Dermis blood vessel endothelial cell (primary cell): Measurements from ENCODE around the gene HOXA6. TPM values are rescaled to one million over a fixed set of nuclear protein-coding genes. Genes with fewer than 3 reads are reported as not detected.

Source experiments
- DNase-seq: peaks from one replicate; pipeline ENCODE4 v3.0.0; 2010
- total RNA-seq: library from RNA; depleted of rRNA; stranded (reverse); fragments of >200 nt; gene quantifications from 2 replicates; pipeline ENCODE4 v1.2.3, GENCODE V29; 2014

Gene HOXA6
- total RNA-seq, 1 donor from 2014 or later = 2.9 TPM

- no peak for DNase-seq
These were observed 13.7 kb upstream of the HOXA6 start for GRCh38 chr7:27161214-27161720.

GRCh38 chr7:27160546-27161213 lies 13.1 kb upstream of the HOXA6 start:
- DNase-seq = peak; percentile 95

GRCh38 chr7:27160145-27160545 lies 12.6 kb upstream of the HOXA6 start:
- no peak for DNase-seq

- no peak for DNase-seq
These were observed 11.9 kb upstream of the HOXA6 start for GRCh38 chr7:27159266-27160144.

- no peak for DNase-seq
These were observed 11.1 kb upstream of the HOXA6 start for GRCh38 chr7:27158436-27159265.

GRCh38 chr7:27157702-27158431 lies 10.3 kb upstream of the HOXA6 start:
- no peak for DNase-seq

- DNase-seq = no peak
These were observed 9.5 kb upstream of the HOXA6 start for GRCh38 chr7:27156916-27157701.

GRCh38 chr7:27156508-27156898 lies 8.9 kb upstream of the HOXA6 start, which contains the start of gene HOXA7:
HOXA7 (minus strand) TSS chr7:27156675; CDS start chr7:27156545, 130 bp downstream.
- peak; percentile 90 for DNase-seq

GRCh38 chr7:27155816-27156507 lies 8.4 kb upstream of the HOXA6 start:
- DNase-seq = peak; percentile 80

- no peak for DNase-seq
These were observed 7.6 kb upstream of the HOXA6 start for GRCh38 chr7:27154901-27155815.

GRCh38 chr7:27154369-27154768 lies 6.8 kb upstream of the HOXA6 start:
- no peak for DNase-seq

GRCh38 chr7:27153526-27153925 lies 6.0 kb upstream of the HOXA6 start:
- no peak for DNase-seq

- DNase-seq = no peak
These were observed 5.4 kb upstream of the HOXA6 start for GRCh38 chr7:27152816-27153442.

GRCh38 chr7:27151931-27152815 lies 4.6 kb upstream of the HOXA6 start, which contains the start of gene HOXA3:
HOXA3 (minus strand) TSS chr7:27152583; CDS start chr7:27110640, 41,943 bp downstream.
- peak; percentile 78 for DNase-seq

GRCh38 chr7:27151341-27151930 lies 3.9 kb upstream of the HOXA6 start:
- no peak for DNase-seq

- DNase-seq = peak; percentile 92
These were observed 3.2 kb upstream of the HOXA6 start for GRCh38 chr7:27150568-27151340.
